ENCODE results near the gene SF1.

SF1 gene

GRCh38 chr11:64778473-64779298, at the start of gene SF1:
Gene SF1, minus strand, starts transcription at chr11:64778542. Its CDS starts 150 bp downstream, at chr11:64778392.
- peak within 1 kb of the TSS; percentile 91 for H3K4me3 ChIP-seq (ENCODE audit: low read depth, low read length)
- TF ChIP-seq MYC (IDR thresholded peaks at IDR 0.05; ENCODE audit: low read depth, low read length) (peak; percentile 66), MAX (IDR thresholded peaks at IDR 0.05; ENCODE audit: low read depth, low read length) (peak; percentile 43; the same call in 1 of the 2 replicates), POLR2A (IDR thresholded peaks at IDR 0.05; ENCODE audit: extremely low read depth, insufficient read length) (peak; percentile 81), CTCF (IDR thresholded peaks at IDR 0.05; ENCODE audit: low read depth, low read length) (no peak)
- peak; percentile 100 for DNase-seq (ENCODE audit: low read depth)

- DNase-seq (ENCODE audit: low read depth): no peak
- no peak for TF ChIP-seq CTCF (IDR thresholded peaks at IDR 0.05; ENCODE audit: low read depth, low read length)
- no peak for TF ChIP-seq POLR2A (IDR thresholded peaks at IDR 0.05; ENCODE audit: extremely low read depth, insufficient read length)
- no peak for TF ChIP-seq MAX (IDR thresholded peaks at IDR 0.05; ENCODE audit: low read depth, low read length)
- TF ChIP-seq MYC (IDR thresholded peaks at IDR 0.05; ENCODE audit: low read depth, low read length): no peak
- no peak overlapping the region for H3K4me3 ChIP-seq (ENCODE audit: low read depth, low read length)
Measured at GRCh38 chr11:64827451-64827839, 49.1 kb upstream of the SF1 start.

GRCh38 chr11:64826578-64827450, 48.5 kb upstream of the SF1 start:
- H3K4me3 ChIP-seq (ENCODE audit: low read depth, low read length): no peak overlapping the region
- no peak for TF ChIP-seq CTCF (IDR thresholded peaks at IDR 0.05; ENCODE audit: low read depth, low read length)
- TF ChIP-seq MAX (IDR thresholded peaks at IDR 0.05; ENCODE audit: low read depth, low read length): no peak
- TF ChIP-seq MYC (IDR thresholded peaks at IDR 0.05; ENCODE audit: low read depth, low read length): no peak
- TF ChIP-seq POLR2A (IDR thresholded peaks at IDR 0.05; ENCODE audit: extremely low read depth, insufficient read length): no peak
- DNase-seq (ENCODE audit: low read depth): no peak

- H3K4me3 ChIP-seq (ENCODE audit: low read depth, low read length): no peak overlapping the region
- no peak for DNase-seq (ENCODE audit: low read depth)
- TF ChIP-seq POLR2A (IDR thresholded peaks at IDR 0.05; ENCODE audit: extremely low read depth, insufficient read length) (no peak), CTCF (IDR thresholded peaks at IDR 0.05; ENCODE audit: low read depth, low read length) (no peak), MAX (IDR thresholded peaks at IDR 0.05; ENCODE audit: low read depth, low read length) (no peak), MYC (IDR thresholded peaks at IDR 0.05; ENCODE audit: low read depth, low read length) (no peak)
Measured at GRCh38 chr11:64826062-64826461, 47.7 kb upstream of the SF1 start.

- DNase-seq (ENCODE audit: low read depth): no peak
- TF ChIP-seq MYC (IDR thresholded peaks at IDR 0.05; ENCODE audit: low read depth, low read length) (no peak), POLR2A (IDR thresholded peaks at IDR 0.05; ENCODE audit: extremely low read depth, insufficient read length) (no peak), MAX (IDR thresholded peaks at IDR 0.05; ENCODE audit: low read depth, low read length) (no peak), CTCF (IDR thresholded peaks at IDR 0.05; ENCODE audit: low read depth, low read length) (no peak)
- H3K4me3 ChIP-seq (ENCODE audit: low read depth, low read length): no peak overlapping the region
Measured at GRCh38 chr11:64823568-64824119, 45.3 kb upstream of the SF1 start.
